ENCODE results near the gene RAD54L2.

The RAD54L2 gene, protein sequence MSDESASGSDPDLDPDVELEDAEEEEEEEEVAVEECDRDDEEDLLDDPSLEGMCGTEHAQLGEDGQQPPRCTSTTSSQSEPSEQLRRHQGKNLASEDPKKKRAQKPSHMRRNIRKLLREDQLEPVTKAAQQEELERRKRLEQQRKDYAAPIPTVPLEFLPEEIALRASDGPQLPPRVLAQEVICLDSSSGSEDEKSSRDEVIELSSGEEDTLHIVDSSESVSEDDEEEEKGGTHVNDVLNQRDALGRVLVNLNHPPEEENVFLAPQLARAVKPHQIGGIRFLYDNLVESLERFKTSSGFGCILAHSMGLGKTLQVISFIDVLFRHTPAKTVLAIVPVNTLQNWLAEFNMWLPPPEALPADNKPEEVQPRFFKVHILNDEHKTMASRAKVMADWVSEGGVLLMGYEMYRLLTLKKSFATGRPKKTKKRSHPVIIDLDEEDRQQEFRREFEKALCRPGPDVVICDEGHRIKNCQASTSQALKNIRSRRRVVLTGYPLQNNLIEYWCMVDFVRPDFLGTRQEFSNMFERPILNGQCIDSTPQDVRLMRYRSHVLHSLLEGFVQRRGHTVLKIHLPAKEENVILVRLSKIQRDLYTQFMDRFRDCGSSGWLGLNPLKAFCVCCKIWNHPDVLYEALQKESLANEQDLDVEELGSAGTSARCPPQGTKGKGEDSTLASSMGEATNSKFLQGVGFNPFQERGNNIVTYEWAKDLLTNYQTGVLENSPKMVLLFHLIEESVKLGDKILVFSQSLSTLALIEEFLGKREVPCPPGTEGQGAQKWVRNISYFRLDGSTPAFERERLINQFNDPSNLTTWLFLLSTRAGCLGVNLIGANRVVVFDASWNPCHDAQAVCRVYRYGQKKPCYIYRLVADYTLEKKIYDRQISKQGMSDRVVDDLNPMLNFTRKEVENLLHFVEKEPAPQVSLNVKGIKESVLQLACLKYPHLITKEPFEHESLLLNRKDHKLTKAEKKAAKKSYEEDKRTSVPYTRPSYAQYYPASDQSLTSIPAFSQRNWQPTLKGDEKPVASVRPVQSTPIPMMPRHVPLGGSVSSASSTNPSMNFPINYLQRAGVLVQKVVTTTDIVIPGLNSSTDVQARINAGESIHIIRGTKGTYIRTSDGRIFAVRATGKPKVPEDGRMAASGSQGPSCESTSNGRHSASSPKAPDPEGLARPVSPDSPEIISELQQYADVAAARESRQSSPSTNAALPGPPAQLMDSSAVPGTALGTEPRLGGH (N-terminal part only)

DNA sequence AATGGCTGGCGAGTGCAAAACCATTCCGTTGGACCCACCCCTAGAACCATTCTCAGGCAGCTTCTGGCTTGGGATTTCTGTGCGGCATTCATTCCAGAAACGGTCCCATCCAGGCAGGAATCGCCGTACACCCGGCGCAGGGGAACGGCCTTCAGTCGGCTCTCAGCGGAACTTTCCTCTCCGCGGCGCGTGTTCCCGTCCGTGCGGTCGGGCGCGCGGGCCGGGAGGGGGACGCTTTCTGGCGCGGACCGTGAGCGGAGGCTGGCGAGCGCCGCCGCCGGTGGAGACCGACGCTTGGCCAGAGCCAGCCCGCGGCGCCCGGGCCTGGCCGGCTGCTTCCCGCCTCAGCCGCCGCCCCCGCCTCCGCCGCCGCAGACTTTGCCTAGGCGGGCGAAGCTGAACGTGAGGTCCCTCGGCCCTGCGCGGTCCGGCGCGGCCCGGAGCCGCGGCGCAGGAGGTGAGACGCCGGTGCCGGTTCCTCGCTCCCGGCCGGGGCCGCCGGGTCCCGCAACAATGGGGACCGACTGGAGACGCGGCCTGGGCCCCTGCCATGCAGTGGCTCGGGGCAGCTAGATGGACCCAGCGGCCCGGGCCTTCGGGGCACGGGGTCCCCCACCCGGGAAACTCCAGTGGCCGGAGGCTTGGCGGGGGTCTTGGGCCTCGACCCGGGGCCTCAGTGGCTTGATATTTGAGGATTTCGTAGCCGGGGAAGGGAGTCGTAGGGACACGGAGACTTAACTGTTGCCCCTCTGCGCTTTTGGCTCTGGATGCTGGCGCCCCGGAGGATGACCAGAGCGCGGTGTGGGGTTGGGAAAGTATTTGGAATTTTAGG lies at the start of gene RAD54L2:
Gene RAD54L2, plus strand, starts transcription at position 261 of the 832 bp plus-strand sequence. CDS start 51,702 bp downstream, outside the sequence.
- Mint-ChIP-seq H3K4me3 (peak within 1 kb of the TSS; percentile 91 to 97 (median 96)), H3K27me3 (ENCODE audit: low read depth) (peaks cover 5% of the 10 kb centered on the region), H3K9me3 (no peaks in the 10 kb centered on the region), H3K4me1 (peaks cover 14% of the 10 kb centered on the region), H3K36me3 (ENCODE audit: low read depth) (peaks cover 9% of the 10 kb centered on the region), H3K27ac (peak within 1 kb of the TSS; percentile 94 to 97 (median 96))
- TF ChIP-seq, protein P1, sequence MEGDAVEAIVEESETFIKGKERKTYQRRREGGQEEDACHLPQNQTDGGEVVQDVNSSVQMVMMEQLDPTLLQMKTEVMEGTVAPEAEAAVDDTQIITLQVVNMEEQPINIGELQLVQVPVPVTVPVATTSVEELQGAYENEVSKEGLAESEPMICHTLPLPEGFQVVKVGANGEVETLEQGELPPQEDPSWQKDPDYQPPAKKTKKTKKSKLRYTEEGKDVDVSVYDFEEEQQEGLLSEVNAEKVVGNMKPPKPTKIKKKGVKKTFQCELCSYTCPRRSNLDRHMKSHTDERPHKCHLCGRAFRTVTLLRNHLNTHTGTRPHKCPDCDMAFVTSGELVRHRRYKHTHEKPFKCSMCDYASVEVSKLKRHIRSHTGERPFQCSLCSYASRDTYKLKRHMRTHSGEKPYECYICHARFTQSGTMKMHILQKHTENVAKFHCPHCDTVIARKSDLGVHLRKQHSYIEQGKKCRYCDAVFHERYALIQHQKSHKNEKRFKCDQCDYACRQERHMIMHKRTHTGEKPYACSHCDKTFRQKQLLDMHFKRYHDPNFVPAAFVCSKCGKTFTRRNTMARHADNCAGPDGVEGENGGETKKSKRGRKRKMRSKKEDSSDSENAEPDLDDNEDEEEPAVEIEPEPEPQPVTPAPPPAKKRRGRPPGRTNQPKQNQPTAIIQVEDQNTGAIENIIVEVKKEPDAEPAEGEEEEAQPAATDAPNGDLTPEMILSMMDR (IDR thresholded peaks at IDR 0.05; ENCODE audit: unreplicated experiment in 3 of 3): peak in 2 of 3 experiments; percentile 21 to 34

DNA sequence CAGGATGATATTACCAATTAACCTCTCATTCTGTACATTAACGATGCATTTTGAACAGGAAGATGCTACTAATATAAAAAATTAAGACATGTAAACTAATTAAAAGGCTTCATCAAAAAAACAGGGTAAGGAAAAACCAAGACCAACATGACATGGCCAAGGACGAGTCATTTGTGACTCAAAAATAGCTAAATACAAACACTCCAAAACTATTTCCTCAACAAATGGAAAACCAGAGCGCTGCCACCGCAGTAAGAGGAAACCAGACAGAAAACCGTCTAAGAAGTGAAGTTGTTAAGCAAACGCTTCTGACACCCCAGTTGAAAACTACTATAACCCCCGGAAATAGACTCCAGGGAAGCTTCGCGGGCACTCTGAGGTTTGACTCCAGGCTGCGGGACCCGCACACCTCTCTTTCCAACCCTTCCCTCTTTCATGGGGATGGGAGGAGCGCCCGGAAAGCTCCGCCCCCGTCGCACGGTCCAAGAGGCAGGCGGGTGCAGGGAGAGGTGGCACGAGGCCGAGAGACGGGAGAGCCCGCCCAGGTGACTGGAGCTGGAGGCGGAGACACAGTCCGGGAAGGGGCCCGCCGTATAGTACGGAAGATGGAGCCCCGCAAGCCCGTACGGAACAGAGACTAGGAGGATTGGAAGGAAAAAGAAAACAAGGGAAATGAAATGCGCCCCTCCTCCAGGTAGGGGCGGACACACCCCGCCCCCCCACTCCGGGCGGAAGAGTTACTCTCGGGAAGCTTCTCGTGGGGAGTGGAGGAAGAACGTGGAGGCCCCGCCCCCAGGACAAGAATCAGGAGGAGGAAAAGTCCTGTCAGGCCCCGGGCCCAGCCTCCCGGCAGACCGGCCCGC lies 39.4 kb upstream of the RAD54L2 start:
- Mint-ChIP-seq H3K4me1 (peaks cover 4% of the 10 kb centered on the region), H3K27me3 (ENCODE audit: low read depth) (no peaks in the 10 kb centered on the region), H3K36me3 (ENCODE audit: low read depth) (peaks cover 3% of the 10 kb centered on the region), H3K4me3 (peak overlapping the region; percentile 87 to 99 (median 91)), H3K27ac (peak overlapping the region; percentile 84 to 97 (median 95)), H3K9me3 (no peaks in the 10 kb centered on the region)
- TF ChIP-seq, protein P1 (IDR thresholded peaks at IDR 0.05; ENCODE audit: unreplicated experiment in 3 of 3): no peak

DNA sequence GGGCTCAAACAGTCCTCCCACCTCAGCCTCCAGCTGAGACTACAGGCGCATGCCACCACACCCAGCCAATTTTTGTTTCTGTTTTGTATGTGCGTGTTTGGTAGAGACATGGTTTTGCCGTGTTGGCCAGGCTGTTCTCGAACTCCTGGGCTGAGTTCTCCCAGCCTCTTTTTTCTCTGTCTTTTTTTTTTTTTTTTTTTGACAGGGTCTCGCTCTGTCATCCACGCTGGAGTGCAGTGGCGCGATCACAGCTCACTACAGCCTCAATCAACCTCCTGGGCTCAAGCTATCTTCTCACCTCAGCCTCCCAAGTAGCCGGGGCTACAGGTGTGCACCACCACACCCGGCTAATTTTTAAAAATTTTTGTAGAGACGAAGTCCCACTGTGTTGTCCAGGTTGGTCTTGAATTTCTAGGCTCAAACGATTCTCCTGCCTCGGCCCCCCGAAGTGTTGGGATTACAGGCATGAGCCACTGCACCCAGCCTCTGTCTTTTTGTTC lies 37.8 kb upstream of the RAD54L2 start:
- H3K9me3 Mint-ChIP-seq: no peaks in the 10 kb centered on the region
- H3K27ac Mint-ChIP-seq: peak overlapping the region; percentile 84 to 97 (median 95)
- H3K4me1 Mint-ChIP-seq: peaks cover 4% of the 10 kb centered on the region

DNA sequence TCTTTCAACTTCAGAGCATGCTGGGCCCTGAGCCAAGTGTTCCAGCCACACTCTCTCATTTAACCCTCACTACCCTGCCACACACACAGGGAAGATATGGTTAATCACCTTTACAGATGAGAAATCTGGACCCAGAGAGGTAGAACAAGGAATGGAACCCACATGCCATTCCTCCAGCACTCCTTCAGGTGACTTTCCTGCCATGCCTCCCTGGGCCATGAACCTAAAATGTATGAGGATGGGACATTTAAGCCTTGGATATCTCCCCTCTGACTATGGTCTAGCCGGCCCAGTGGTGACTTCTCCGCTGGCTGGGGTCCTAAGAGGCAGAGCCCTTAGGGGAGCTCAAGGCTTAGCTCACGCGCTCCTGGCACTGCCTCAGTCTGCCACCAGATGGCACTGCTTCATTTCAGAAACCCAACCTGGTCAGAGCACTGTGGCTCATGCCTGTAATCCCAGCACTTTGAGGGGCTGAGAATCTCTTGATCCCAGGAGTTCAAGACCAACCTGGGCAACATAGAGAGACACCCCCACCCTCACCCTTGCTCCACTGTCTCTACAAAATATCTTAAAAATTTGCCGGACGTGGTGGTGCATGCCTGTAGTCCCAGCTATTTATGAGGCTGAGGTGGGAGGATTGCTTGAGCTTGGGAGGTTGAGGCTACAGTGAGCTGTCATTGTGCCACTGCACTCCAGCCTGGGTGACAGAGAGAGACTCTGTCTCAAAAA lies 36.5 kb upstream of the RAD54L2 start:
- TF ChIP-seq, protein P1 (IDR thresholded peaks at IDR 0.05; ENCODE audit: unreplicated experiment in 3 of 3): peak; percentile 87 to 92 (median 88)
- Mint-ChIP-seq H3K4me1 (peaks cover 4% of the 10 kb centered on the region), H3K9me3 (no peaks in the 10 kb centered on the region), H3K27me3 (ENCODE audit: low read depth) (no peaks in the 10 kb centered on the region), H3K4me3 (peak overlapping the region; percentile 68 to 77 (median 73)), H3K36me3 (ENCODE audit: low read depth) (no peaks in the 10 kb centered on the region), H3K27ac (peak overlapping the region; percentile 78 to 97 (median 88))

More for the DNA sequence above, 37.8 kb upstream of the RAD54L2 start:
- no peaks in the 10 kb centered on the region for H3K36me3 Mint-ChIP-seq (ENCODE audit: low read depth)
- H3K27me3 Mint-ChIP-seq (ENCODE audit: low read depth): no peaks in the 10 kb centered on the region
- H3K4me3 Mint-ChIP-seq: peak overlapping the region in 1 of 3 experiments; percentile 87
- TF ChIP-seq, protein P1 (IDR thresholded peaks at IDR 0.05; ENCODE audit: unreplicated experiment in 3 of 3): no peak
